Testis (tissue), 2 donors: ENCODE data around the gene NADSYN1.

Source experiments
- CTCF ChIP-seq, 3 experiments: fragments of 450-650 bp in 2 of 3; fragments of 200-600 bp in 1 of 3; sonication (generic) in 1 of 3; IDR thresholded peaks; one replicate each; pipeline ENCODE4 v1.5.1; 2016 to 2019; ENCODE audit warnings: antibody characterized with exemption in 3 of 3, mild to moderate bottlenecking in 2 of 3, moderate library complexity in 1 of 3
- POLR2A ChIP-seq: fragments of 450-650 bp; IDR thresholded peaks from one replicate; pipeline ENCODE4 v1.6.1; 2017; ENCODE audit warnings: antibody characterized with exemption, mild to moderate bottlenecking, moderate library complexity

GRCh38 chr11:71447791-71448256 lies 5.2 kb upstream of the NADSYN1 start:
- TF ChIP-seq POLR2A (no peak), CTCF (IDR thresholded peaks at IDR 0.05) (no peak)
